Heart left ventricle (tissue), 16 donors: ENCODE measurements around the gene AQP3. TPM values are rescaled to one million over a fixed set of nuclear protein-coding genes. Genes with fewer than 3 reads are reported as not detected.

Source experiments
- ATAC-seq, 4 donors: fragments of 200-7000 bp; cut with Tn5 transposase; one replicate each; pipeline ENCODE4 v1.9.1; 2020 to 2022; ENCODE audit warnings: moderate library complexity in 4 of 4, mild to moderate bottlenecking in 3 of 4, moderate number of reproducible peaks in 1 of 4
- DNase-seq, 5 donors: peaks; one replicate each; pipeline ENCODE4 v3.0.0-alpha.2; 2020
- H3K27ac ChIP-seq, 12 donors: fragments of 200-600 bp; sonication (generic) in 4 of 12; one replicate each; pipeline versions ENCODE4 v1.5.0 to v1.8.0; 2016 to 2022; ENCODE audit warnings: mild to moderate bottlenecking in 2 of 12
- H3K27me3 ChIP-seq, 9 donors: fragments of 200-600 bp; sonication (generic) in 2 of 9; one replicate each; pipeline versions ENCODE4 v1.5.1 to v1.8.0; 2016 to 2022; ENCODE audit warnings: mild to moderate bottlenecking in 3 of 9
- H3K36me3 ChIP-seq, 9 donors: fragments of 200-600 bp; sonication (generic) in 2 of 9; one replicate each; pipeline versions ENCODE4 v1.5.0 to v1.8.0; 2018 to 2022; ENCODE audit warnings: mild to moderate bottlenecking in 2 of 9
- H3K4me1 ChIP-seq, 12 donors: fragments of 200-600 bp; sonication (generic) in 4 of 12; one replicate each; pipeline versions ENCODE4 v1.5.0 to v1.8.0; 2016 to 2022; ENCODE audit warnings: mild to moderate bottlenecking in 3 of 12
- H3K4me3 ChIP-seq, 12 donors: fragments of 200-600 bp; sonication (generic) in 4 of 12; one replicate each; pipeline versions ENCODE4 v1.5.0 to v1.8.0; 2017 to 2022; ENCODE audit warnings: mild to moderate bottlenecking in 9 of 12, moderate library complexity in 4 of 12
- H3K9me3 ChIP-seq, 12 donors: fragments of 200-600 bp; sonication (generic) in 4 of 12; one replicate each; pipeline versions ENCODE4 v1.5.0 to v1.8.0; 2016 to 2022; ENCODE audit warnings: mild to moderate bottlenecking in 1 of 12
- CTCF ChIP-seq, 12 donors: fragments of 200-600 bp; sonication (generic) in 4 of 12; IDR thresholded peaks; one replicate each; pipeline versions ENCODE4 v1.5.0 to v1.8.0; 2018 to 2022; ENCODE audit warnings: antibody characterized with exemption in 12 of 12, mild to moderate bottlenecking in 5 of 12
- POLR2A ChIP-seq, 2 donors: fragments of 450-650 bp; IDR thresholded peaks; one replicate each; pipeline ENCODE4 v1.6.1; 2017; ENCODE audit warnings: antibody characterized with exemption in 2 of 2, mild to moderate bottlenecking in 2 of 2, moderate library complexity in 2 of 2
- WGBS, 4 donors: extraction: QIAGEN DNeasy Blood & Tissue Kit in 2 of 4; methylation state at CpG; one replicate each; pipeline versions ENCODE4 v1.1.5 to v1.1.7; 2013 to 2018; 5-methylcytosine and 5-hydroxymethylcytosine counted together
- intact Hi-C, 10 donors: fragments of 100-400 bp; cut with DNase I; formaldehyde crosslinking; loops; one replicate each; pipeline versions ENCODE4 v1.11.1 to v1.14.2; 2022
- polyA plus RNA-seq, 2 donors: library from polyadenylated mRNA; stranded (reverse); fragments of 200-250 nt; gene quantifications; one replicate each; pipeline ENCODE4 v1.2.3, GENCODE V29; 2013
- total RNA-seq, 9 donors: library from RNA; depleted of rRNA in 2 of 9; stranded (reverse); fragments of >200 nt in 2 of 9; fragmentation: NEBNext Ultra II Directional in 3 of 9; extraction: Animal tissue kit (Norgen Biotek cat#: 25700) in 3 of 9; gene quantifications; one replicate each; pipeline versions ENCODE4 v1.1.0 to v1.2.4, GENCODE V29; 2016 to 2023
- donor health status: ischemic (EF 13 %, LVEDD 7.1; RV severe dilation, severe dysfunction).
- donor health status: healthy with polysubstance abuse.
- donor health status: DM: no; HTN: yes; CAD: no.
- donor health status: DM: no; HTN: no; CAD: no.
- donor health status: ischemic (EF 25% LVEDD 6.9; RV normal size, moderate dysfunction).
- donor health status: ischemic (EF 25% LVEDD 5.7; RV mildly dilated, moderate dysfunction).
- donor health status: healthy.
- donor health status: DM: yes; HTN: yes; CAD: no.
- donor health status: ischemic (EF 35%, LVEDD 5.7; RV mildly dilated, moderate dysfunction).
- donor health status: nonischemic (EF 11% LVEDD 7.7; RV severe dilation, severe dysfunction).
- donor health status: DM: yes; HTN: yes; CAD: no.
- donor health status: PGD.
- donor health status: ischemic (EF 29% LVEDD 5.4; RV normal size, mild dysfunction).
- donor health status: nonischemic (EF 23%, LVEDD 6.1; RV moderate dilation, normal function).

Gene AQP3
- total and polyA plus RNA-seq, 11 donors, result 6.0 to 116 (median 13.3) TPM

GRCh38 chr9:33419708-33420303 is 27.6 kb downstream of the AQP3 start:
- no peaks in the 10 kb centered on the region for H3K27me3 ChIP-seq
- WGBS, 4 donors, result 72 to 79% (median 74%) methylated on average over 10 of the region's 10 CpGs
- H3K9me3 ChIP-seq, result no peaks in the 10 kb centered on the region
- intact Hi-C loops, result loop anchor here in 4 of 10 donors (5.0 to 10.0 kb wide), 5 partner anchors 42 to 65 kb away; no protein-coding TSS in a partner anchor
- TF ChIP-seq CTCF (IDR thresholded peaks at IDR 0.05) (no peak), POLR2A (IDR thresholded peaks at IDR 0.05) (no peak)
- H3K4me1 ChIP-seq, result peaks cover 0 to 10% (median 5%) of the 10 kb centered on the region in 12 donors
- ATAC-seq, result no peak
- no peaks in the 10 kb centered on the region for H3K36me3 ChIP-seq
- no peak overlapping the region for H3K4me3 ChIP-seq
- no peak for DNase-seq
- H3K27ac ChIP-seq, result no peak overlapping the region

- no peak for DNase-seq
- ATAC-seq, result no peak
- TF ChIP-seq CTCF (IDR thresholded peaks at IDR 0.05) (no peak), POLR2A (IDR thresholded peaks at IDR 0.05) (no peak)
- WGBS, 4 donors, result 92 to 95% (median 94%) methylated on average over 6 to 8 of the region's 8 CpGs
- peaks cover 0 to 15% (median 5%) of the 10 kb centered on the region in 12 donors for H3K4me1 ChIP-seq
- no peak overlapping the region for H3K4me3 ChIP-seq
- no peaks in the 10 kb centered on the region for H3K9me3 ChIP-seq
- H3K27me3 ChIP-seq, result no peaks in the 10 kb centered on the region
- H3K36me3 ChIP-seq, result no peaks in the 10 kb centered on the region
- H3K27ac ChIP-seq, result no peak overlapping the region
- intact Hi-C loops, result loop anchor here in 4 of 10 donors (5.0 to 10.0 kb wide), 5 partner anchors 41 to 63 kb away; no protein-coding TSS in a partner anchor
These were observed 29.3 kb downstream of the AQP3 start for GRCh38 chr9:33418090-33418489.

- Histone ChIP-seq H3K36me3 (no peaks in the 10 kb centered on the region), H3K27ac (no peak overlapping the region), H3K4me3 (no peak overlapping the region), H3K9me3 (no peaks in the 10 kb centered on the region), H3K4me1 (peaks cover 0 to 15% (median 5%) of the 10 kb centered on the region in 12 donors), H3K27me3 (no peaks in the 10 kb centered on the region)
- DNase-seq (no peak), ATAC-seq (no peak)
- intact Hi-C loops, result loop anchor here in 5 of 10 donors (2.0 to 10.0 kb wide), 6 partner anchors 40 to 62 kb away; no protein-coding TSS in a partner anchor
- WGBS, 4 donors, result 69 to 80% (median 76%) methylated on average over 5 of the region's 5 CpGs
- TF ChIP-seq POLR2A (IDR thresholded peaks at IDR 0.05) (no peak), CTCF (IDR thresholded peaks at IDR 0.05) (no peak)
These were observed 30.4 kb downstream of the AQP3 start for GRCh38 chr9:33416996-33417395.

GRCh38 chr9:33415501-33416038 is 31.8 kb downstream of the AQP3 start:
- Histone ChIP-seq H3K36me3 (no peaks in the 10 kb centered on the region), H3K4me3 (no peak overlapping the region), H3K4me1 (peaks cover 0 to 15% (median 5%) of the 10 kb centered on the region in 12 donors), H3K9me3 (no peaks in the 10 kb centered on the region), H3K27ac (peak overlapping the region in 1 of 12 donors; percentile 40), H3K27me3 (no peaks in the 10 kb centered on the region)
- peak; percentile 64 to 84 (median 76) for TF ChIP-seq CTCF (IDR thresholded peaks at IDR 0.05)
- TF ChIP-seq POLR2A (IDR thresholded peaks at IDR 0.05), result no peak
- intact Hi-C loops, result loop anchor here in 9 of 10 donors (1.0 to 10.0 kb wide), 7 partner anchors 38 to 61 kb away; no protein-coding TSS in a partner anchor
- 24 to 34% (median 28%) methylated on average over 9 of the region's 9 CpGs for WGBS, 4 donors
- ATAC-seq, result peak; percentile 44 to 87 (median 78)
- DNase-seq, result peak; percentile 65 to 87 (median 73)
